ENCODE results near the gene PTBP2.
"Not testable (repeated sequence)": the region's sequence is repeated elsewhere in the genome, so short reads cannot be mapped to it uniquely, and the experiment has no call there.

The PTBP2 gene

GRCh38 chr1:96730574-96731298 lies 9.2 kb downstream of the PTBP2 start:
- no peak for FAIRE-seq

- FAIRE-seq = no peak
Measured at GRCh38 chr1:96741335-96741734, 19.8 kb downstream of the PTBP2 start.

- no peak for FAIRE-seq
Measured at GRCh38 chr1:96746440-96747420, 25.1 kb downstream of the PTBP2 start.

DNA sequence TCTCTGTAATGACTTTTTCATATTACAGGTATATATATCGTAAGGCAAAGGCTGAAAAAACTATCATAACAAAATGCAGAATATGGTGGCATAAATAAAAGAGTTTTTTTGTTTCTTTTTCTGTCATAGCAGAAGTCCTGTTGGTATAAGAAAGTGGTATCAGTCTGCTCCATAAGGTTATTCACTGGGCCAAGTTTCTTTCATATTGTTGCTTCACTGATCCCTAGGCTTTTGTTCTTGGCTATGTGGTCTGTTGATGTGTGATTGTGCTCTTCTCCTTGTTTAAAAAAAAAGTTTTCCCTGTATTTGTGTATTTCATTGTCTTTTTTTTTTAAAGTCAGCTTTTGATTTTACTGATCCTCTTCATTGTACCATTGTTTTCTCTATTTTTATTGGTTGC lies 26.0 kb downstream of the PTBP2 start:
- no peak for FAIRE-seq

DNA sequence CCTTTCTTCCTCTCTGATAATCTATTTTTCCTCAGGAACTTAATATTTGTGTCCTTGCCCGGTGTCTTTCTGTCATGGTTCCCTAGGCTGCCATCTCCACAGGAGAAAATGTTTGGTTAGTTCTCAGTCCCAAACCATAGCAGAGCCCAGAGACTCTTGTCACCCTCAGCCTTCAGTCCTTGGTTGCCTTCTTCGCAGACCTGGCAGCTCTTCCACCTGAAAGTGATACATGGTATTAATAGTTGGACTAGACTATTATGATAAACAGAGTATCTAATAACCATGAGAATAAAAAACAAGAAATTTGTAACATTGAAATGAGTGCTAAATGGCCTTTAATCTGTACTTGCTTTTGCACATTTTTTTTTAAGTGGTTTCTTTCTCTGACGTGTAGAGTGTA lies 26.5 kb downstream of the PTBP2 start:
- FAIRE-seq = no peak

DNA sequence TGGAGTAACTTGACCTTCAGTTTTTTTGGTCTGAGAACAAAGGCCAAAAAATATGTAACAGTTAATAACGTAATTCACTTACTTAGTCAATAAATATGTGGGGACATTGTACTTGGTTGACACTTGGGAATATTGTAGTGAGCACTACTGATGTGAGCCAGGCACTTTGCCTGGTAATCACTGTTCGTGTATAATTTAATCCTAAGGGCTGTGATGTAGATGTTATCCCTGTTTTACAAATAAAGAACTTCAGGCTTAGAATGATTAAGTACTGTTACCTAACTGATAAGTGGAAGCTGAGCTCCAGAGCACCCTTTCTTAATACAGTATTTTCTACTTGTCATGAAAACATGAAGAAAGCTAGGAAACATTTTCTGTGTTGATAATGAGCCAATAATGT lies 28.0 kb downstream of the PTBP2 start:
- FAIRE-seq = no peak

DNA sequence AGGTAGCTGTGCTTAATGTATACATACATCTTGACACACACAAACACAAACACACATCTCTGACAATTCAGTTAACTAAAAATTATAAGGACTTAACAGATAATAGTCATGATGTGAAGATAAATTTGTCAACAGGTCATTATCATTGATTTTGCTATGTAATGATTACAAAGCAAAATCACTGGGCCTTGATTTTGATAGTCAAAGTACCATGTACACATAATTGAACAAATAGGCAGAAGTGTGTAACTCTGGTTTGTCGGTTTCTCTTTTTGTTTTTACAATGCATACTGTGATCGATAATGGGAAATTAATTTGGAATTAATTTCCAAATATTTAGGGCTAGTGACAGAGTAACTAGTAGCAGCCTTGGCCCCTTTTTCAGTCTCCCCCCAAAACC lies 30.8 kb downstream of the PTBP2 start:
- FAIRE-seq = no peak

DNA sequence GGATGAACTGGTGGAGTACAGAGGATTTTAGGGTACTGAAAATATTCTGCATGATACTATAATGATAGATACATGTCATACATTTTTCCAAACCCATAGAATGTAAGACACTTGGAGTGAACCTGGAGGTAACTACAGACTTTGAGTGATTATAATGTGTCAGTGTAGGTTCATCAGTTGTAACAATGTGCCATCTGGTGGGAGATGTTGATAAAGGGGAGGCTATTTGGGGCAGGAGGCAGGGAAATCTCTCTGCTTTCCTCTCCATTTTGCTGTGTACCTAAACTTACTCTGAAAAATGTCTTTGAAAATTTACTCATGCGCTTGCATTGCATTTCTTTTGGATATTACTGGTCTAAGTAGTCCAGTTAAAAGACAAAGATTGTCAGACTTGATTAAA lies 35.2 kb downstream of the PTBP2 start:
- no peak for FAIRE-seq

- not testable (repeated sequence) for FAIRE-seq
Measured at GRCh38 chr1:96762586-96762985, 41.0 kb downstream of the PTBP2 start.

- FAIRE-seq = no peak
Measured at GRCh38 chr1:96763514-96763913, 41.9 kb downstream of the PTBP2 start.

- no peak for FAIRE-seq
Measured at GRCh38 chr1:96764469-96764868, 42.9 kb downstream of the PTBP2 start.

DNA sequence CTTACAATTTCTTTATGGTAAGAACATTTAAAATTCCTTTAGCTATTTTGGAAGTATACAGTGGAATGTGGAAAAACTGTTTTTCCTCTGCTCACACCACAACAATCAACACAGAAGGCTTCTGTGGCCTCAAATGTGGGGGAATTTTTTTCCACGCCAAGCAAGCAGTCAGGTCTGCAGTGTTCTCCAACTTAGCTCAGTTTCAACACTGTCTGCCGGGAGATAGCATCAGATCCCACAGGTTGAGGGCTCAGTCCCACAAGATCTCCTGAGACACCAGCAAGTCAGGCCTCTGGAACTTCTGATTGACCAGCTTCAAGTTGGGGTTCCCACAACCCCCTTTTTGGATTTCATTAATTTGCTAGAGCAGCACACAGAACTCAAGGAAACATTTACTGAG lies 50.3 kb downstream of the PTBP2 start:
- no peak for FAIRE-seq

- no peak for FAIRE-seq
Measured at GRCh38 chr1:96772349-96772748, 50.8 kb downstream of the PTBP2 start.

DNA sequence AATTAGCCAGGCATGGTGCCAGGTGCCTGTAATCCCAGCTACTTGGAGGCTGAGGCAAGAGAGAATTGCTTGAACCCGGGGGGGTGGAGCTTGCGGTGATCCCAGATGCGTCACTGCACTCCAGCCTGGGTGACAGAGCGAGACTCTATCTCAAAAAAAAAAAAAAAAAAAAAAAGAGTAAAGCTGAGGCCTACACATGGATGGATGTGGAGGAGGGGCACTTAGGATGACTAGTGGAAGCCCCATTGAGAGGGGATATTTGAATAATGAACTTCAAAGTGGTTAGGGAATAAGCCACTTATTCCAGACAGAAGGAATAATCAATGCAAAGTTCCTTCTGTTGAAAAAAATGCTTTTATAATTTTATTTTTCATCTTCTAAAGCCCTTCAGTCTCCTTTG lies 51.4 kb downstream of the PTBP2 start:
- FAIRE-seq = no peak

DNA sequence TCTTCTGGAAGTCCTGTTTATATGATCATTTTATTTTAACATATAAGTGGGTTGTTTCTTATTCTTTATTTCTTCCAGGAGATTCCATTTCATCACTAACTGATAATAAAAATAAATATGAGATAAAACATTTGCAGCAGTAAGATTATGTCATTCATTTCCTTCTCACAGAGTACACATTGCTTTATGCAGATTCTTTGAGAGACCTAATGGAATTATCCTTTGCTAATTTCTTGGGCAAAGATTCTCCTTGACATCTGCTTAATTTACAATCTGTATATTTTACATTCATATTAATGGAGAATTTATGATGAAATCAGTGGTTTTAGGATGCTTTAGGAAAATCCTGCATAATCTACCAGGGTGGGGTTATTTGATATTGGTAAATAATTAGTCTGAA lies 60.6 kb downstream of the PTBP2 start:
- FAIRE-seq = no peak

DNA sequence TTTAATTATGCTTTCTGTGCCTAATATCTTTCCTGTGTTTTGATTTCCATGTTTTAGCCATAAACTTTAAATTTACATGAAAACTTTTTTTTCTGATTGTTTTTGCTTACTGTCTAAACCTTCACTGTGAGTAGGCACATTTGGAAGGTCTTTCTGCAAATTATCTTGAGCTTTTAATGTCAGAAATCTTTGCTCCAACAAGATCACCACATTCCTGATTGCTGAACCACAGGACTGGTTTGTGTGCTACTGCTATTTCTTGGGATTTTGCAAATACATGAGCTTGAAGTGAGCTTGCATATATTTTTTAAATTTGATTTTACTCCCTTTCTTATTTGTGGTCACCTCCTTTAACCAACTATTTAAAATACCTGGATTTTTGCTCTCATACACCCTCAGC lies 61.3 kb downstream of the PTBP2 start:
- FAIRE-seq = no peak

GRCh38 chr1:96790599-96790998 lies 69.0 kb downstream of the PTBP2 start:
- no peak for FAIRE-seq

- no peak for FAIRE-seq
Measured at GRCh38 chr1:96792220-96792619, 70.6 kb downstream of the PTBP2 start.

DNA sequence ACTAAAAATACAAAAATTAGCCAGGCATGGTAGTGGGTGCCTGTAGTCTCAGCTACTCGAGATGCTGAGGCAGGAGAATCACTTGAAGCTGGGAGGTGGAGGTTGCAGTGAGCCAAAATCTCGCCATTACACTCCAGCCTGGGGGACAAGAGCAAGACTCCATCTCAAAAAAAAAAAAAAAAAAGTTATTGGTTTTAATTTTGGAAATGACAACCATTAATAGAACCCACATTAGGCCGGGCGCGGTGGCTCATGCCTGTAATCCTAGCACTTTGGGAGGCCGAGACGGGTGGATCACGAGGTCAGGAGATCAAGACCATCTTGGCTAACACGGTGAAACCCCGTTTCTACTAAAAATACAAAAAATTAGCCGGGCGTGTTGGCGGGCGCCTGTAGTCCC lies 80.1 kb downstream of the PTBP2 start:
- FAIRE-seq = not testable (repeated sequence)

GRCh38 chr1:96804648-96805047 lies 83.1 kb downstream of the PTBP2 start:
- FAIRE-seq = no peak

GRCh38 chr1:96808191-96808590 lies 86.6 kb downstream of the PTBP2 start:
- no peak for FAIRE-seq

DNA sequence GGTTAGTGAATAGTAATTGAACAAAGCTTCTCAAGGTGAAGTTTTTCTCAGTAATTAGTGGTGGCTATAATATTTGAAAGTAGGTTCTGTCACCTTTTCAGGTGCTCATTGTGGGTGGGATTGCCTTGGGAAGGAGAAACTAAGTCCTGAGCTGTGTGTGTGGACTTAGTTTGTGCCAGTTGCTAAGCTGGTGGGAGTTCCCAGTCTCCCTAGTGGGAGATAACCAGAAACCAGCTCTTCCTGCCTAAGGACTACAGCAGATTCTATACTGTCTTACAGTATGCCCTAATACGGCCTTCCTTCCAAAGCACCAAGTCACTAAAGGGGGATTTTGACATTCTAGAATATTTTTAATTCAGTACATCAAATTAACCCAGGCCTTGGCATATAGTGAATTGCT lies 94.3 kb downstream of the PTBP2 start:
- no peak for FAIRE-seq

GRCh38 chr1:96820107-96820506 lies 98.5 kb downstream of the PTBP2 start:
- no peak for FAIRE-seq

GRCh38 chr1:96820671-96821070 lies 99.1 kb downstream of the PTBP2 start:
- FAIRE-seq = no peak

Data from colon (tissue), 2 donors.